Nephron (organoid): ENCODE results near the gene PVRIG.
"Not testable (repeated sequence)": the region's sequence is repeated elsewhere in the genome, so short reads cannot be mapped to it uniquely, and the experiment has no call there.

Experiments used
- H3K27ac Mint-ChIP-seq, 3 experiments: 2 replicates each; pipeline ENCODE4 v1.8.0; 2020; ENCODE audit warnings: mixed read lengths in 3 of 3, mild to moderate bottlenecking in 2 of 3, moderate library complexity in 1 of 3
- H3K27me3 Mint-ChIP-seq: 2 replicates; pipeline ENCODE4 v1.8.0; 2021; ENCODE audit warnings: low read depth, mild to moderate bottlenecking, moderate library complexity, mixed read lengths
- H3K36me3 Mint-ChIP-seq: 2 replicates; pipeline ENCODE4 v1.8.0; 2020; ENCODE audit warnings: low read depth, mixed read lengths
- H3K4me1 Mint-ChIP-seq: 2 replicates; pipeline ENCODE4 v1.8.0; 2020; ENCODE audit warnings: mixed read lengths
- H3K4me3 Mint-ChIP-seq, 3 experiments: 2 replicates each; pipeline ENCODE4 v1.8.0; 2020; ENCODE audit warnings: mild to moderate bottlenecking in 3 of 3, mixed read lengths in 3 of 3, moderate library complexity in 2 of 3
- H3K9me3 Mint-ChIP-seq: 2 replicates; pipeline ENCODE4 v1.8.0; 2020; ENCODE audit warnings: mixed read lengths
- TF ChIP-seq, protein P1 (sequence below), 3 experiments: fragments of 200-600 bp; sonication (generic); IDR thresholded peaks; one replicate each; pipeline ENCODE4 v1.5.0; 2021; ENCODE audit warnings: antibody characterized with exemption in 3 of 3; ENCODE audit not compliant: unreplicated experiment in 3 of 3

PVRIG gene

DNA sequence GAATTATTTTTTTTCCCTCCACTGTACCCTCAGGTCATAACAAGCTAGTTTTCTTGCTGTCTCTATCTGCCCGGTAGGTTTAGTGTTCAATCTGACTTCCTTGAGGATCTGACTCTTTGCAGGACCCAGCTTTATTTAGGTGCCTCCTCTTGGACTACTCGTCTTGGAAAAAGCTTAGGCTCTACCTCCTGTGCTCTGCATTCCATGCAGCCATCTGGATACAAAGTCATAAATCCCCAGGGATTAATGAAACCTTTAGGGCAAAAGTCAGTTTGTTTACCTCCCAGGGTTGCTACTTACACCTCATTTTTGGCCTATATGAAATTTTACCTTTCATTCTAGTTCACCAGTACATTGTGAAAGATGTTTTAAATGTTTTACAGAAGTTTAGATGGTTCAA is 34.0 kb upstream of the PVRIG start:
- Mint-ChIP-seq H3K27me3 (peaks cover 12% of the 10 kb centered on the region), H3K36me3 (no peaks in the 10 kb centered on the region), H3K27ac (no peak overlapping the region), H3K4me1 (no peaks in the 10 kb centered on the region), H3K9me3 (no peaks in the 10 kb centered on the region), H3K4me3 (no peak overlapping the region)
- TF ChIP-seq, protein P1, sequence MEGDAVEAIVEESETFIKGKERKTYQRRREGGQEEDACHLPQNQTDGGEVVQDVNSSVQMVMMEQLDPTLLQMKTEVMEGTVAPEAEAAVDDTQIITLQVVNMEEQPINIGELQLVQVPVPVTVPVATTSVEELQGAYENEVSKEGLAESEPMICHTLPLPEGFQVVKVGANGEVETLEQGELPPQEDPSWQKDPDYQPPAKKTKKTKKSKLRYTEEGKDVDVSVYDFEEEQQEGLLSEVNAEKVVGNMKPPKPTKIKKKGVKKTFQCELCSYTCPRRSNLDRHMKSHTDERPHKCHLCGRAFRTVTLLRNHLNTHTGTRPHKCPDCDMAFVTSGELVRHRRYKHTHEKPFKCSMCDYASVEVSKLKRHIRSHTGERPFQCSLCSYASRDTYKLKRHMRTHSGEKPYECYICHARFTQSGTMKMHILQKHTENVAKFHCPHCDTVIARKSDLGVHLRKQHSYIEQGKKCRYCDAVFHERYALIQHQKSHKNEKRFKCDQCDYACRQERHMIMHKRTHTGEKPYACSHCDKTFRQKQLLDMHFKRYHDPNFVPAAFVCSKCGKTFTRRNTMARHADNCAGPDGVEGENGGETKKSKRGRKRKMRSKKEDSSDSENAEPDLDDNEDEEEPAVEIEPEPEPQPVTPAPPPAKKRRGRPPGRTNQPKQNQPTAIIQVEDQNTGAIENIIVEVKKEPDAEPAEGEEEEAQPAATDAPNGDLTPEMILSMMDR (IDR thresholded peaks at IDR 0.05; ENCODE audit: unreplicated experiment in 3 of 3), result no peak

DNA sequence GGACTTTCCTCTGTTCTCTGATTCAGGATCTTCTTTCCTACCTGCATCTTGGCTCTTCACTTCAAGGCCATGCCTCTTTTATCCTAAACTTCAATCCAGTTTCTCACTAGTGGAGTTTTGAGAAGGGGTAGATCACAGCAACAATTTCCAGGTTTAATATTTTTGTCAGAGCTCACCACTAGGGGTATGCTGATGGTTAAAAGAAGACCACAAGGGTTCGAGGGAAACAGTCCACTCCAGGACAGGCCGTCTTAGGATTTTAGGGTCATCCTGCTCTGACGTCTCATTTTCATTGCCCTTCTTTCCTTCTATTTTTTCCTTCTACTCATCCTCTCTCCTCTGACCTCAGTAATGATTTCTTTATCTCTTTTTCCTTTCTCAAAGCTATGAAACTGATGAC is 30.7 kb upstream of the PVRIG start:
- no peak overlapping the region for H3K4me3 Mint-ChIP-seq
- no peaks in the 10 kb centered on the region for H3K4me1 Mint-ChIP-seq
- no peaks in the 10 kb centered on the region for H3K36me3 Mint-ChIP-seq
- no peaks in the 10 kb centered on the region for H3K9me3 Mint-ChIP-seq
- no peaks in the 10 kb centered on the region for H3K27me3 Mint-ChIP-seq
- H3K27ac Mint-ChIP-seq, result no peak overlapping the region
- TF ChIP-seq, protein P1 (IDR thresholded peaks at IDR 0.05; ENCODE audit: unreplicated experiment in 3 of 3), result no peak

DNA sequence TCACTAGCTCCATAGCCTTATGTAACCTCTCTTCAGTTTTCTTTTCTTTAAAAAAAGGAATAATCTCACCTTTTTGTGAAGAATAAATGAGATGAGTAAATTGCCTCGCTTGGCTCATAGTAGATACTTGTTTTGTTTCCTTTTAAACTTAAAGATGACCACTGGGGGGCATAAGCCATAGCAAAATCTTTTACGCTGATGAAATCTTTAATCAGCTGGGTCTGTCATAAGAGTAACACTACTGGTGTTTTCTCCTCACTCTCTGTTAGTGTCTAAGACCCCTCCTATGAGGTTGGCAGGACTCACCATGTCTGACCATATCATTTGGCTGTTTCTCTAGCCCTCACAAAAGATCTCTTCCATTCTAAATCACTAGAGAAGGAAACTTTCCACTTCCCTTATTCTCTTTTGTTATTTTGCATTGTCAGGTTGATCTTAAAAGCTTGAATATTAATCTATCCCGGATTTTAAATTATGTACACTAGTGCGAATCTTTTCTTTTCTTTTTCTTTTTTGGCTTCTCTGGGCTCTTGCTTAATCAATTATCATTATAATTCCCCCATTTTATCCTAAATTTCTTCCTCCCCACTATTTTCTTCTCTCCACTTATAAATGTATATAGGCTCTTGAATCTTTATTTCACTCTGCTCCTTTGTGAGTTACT is 29.6 kb upstream of the PVRIG start:
- TF ChIP-seq, protein P1 (IDR thresholded peaks at IDR 0.05; ENCODE audit: unreplicated experiment in 3 of 3), result peak; percentile 29 to 41 (median 40)
- H3K4me1 Mint-ChIP-seq, result no peaks in the 10 kb centered on the region
- H3K36me3 Mint-ChIP-seq, result no peaks in the 10 kb centered on the region
- H3K27ac Mint-ChIP-seq, result no peak overlapping the region
- H3K9me3 Mint-ChIP-seq, result no peaks in the 10 kb centered on the region
- no peaks in the 10 kb centered on the region for H3K27me3 Mint-ChIP-seq
- no peak overlapping the region for H3K4me3 Mint-ChIP-seq

DNA sequence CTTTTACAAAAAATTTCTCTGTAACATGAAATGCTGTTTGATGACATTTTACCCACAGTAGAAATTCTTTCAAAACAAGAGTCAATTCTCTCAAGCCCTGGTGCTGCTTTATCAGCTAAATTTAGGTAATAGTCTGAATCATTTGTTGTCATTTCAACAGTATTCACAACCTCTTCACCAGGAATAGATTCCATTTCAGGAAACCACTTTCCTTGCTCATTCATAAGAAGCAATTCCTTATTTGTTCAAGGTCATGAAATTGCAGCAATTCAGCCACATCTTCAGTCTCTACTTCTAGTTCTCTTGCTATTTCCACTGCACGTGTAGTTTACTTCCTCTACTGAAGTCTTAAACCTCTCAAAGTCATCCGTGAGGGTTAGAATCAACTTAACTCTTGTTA is 28.0 kb upstream of the PVRIG start:
- TF ChIP-seq, protein P1 (IDR thresholded peaks at IDR 0.05; ENCODE audit: unreplicated experiment in 3 of 3), result no peak
- Mint-ChIP-seq H3K9me3 (no peaks in the 10 kb centered on the region), H3K4me1 (no peaks in the 10 kb centered on the region), H3K4me3 (no peak overlapping the region), H3K27ac (no peak overlapping the region), H3K27me3 (no peaks in the 10 kb centered on the region), H3K36me3 (no peaks in the 10 kb centered on the region)

DNA sequence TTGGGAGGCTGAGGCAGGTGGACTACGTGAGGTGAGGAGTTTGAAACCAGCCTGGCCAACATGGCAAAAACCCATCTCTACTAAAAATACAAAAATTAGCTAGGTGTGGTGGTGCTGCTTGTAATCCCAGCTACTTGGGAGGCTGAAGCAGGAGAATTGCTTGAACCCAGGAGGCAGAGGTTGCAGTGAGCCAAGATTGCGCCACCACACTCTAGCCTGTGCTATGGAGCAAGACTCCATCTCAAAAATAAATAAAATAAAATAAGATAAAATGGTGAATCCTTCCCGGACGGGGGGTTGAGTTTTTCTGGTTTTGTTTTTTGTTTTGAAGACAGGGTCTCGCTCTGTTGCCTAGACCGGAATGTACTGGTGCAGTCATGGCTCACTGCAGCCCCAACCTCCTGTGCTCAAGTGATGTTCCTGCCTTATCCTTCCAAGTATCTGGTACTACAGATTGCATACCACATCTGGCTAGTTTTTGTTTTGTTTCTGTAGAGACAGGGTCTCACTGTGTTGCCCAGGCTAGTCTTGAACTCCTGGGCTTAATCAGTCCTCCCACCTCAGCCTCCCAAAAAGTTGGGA is 27.4 kb upstream of the PVRIG start:
- not testable (repeated sequence) for H3K9me3 Mint-ChIP-seq, H3K4me3 Mint-ChIP-seq, H3K27ac Mint-ChIP-seq, H3K27me3 Mint-ChIP-seq, H3K4me1 Mint-ChIP-seq, H3K36me3 Mint-ChIP-seq

DNA sequence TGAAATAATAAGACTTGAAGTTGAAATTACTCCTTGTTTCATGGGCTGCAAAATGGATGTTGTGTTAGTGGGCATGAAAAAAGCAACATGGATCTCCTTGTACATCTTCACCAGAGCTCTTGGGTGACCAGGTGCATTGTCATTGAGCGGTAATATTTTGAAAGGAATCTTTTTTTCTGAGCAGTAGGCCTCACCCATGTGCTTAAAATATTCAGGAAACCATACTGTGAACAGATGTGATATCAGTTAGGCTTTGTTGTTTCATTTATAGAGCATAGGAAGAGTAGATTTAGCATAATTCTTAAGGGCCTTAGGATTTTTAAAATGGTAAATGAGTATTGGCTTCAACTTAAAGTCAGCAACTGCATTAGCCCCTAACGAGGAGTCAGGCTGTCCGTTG is 26.8 kb upstream of the PVRIG start:
- no peaks in the 10 kb centered on the region for H3K36me3 Mint-ChIP-seq
- H3K27me3 Mint-ChIP-seq, result no peaks in the 10 kb centered on the region
- no peak overlapping the region for H3K4me3 Mint-ChIP-seq
- TF ChIP-seq, protein P1 (IDR thresholded peaks at IDR 0.05; ENCODE audit: unreplicated experiment in 3 of 3), result no peak
- no peaks in the 10 kb centered on the region for H3K4me1 Mint-ChIP-seq
- no peak overlapping the region for H3K27ac Mint-ChIP-seq
- no peaks in the 10 kb centered on the region for H3K9me3 Mint-ChIP-seq
